ENCODE measurements around the gene PDE4D.

Gene PDE4D

DNA sequence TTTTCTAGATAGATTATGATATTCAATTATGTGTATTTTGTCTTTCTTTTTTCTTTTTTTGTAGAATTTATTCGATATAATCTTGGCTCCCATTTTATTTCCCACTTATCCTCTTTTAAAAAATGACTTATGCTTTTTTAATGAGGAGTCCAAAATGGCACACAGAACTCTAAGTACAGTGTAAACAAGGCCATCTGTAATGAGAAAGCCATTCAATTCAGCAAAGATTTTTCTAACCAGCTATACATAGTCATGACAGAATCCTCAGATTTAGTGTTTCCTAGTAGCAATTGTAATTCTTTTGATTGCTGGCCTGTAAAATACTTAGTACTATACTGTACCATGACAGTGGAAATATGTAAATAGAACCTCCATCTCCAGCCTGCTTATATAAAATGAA lies 659.3 kb downstream of the PDE4D start:
- H3K27ac ChIP-seq (replicated peaks) = no peak overlapping the region
- DNase-seq (ENCODE audit: low read depth in 1 of 2, low spot score in 1 of 2) = no peak
- no peak overlapping the region for H3K4me3 ChIP-seq (replicated peaks; ENCODE audit: insufficient read depth, low read length)
- TF ChIP-seq, protein P1, sequence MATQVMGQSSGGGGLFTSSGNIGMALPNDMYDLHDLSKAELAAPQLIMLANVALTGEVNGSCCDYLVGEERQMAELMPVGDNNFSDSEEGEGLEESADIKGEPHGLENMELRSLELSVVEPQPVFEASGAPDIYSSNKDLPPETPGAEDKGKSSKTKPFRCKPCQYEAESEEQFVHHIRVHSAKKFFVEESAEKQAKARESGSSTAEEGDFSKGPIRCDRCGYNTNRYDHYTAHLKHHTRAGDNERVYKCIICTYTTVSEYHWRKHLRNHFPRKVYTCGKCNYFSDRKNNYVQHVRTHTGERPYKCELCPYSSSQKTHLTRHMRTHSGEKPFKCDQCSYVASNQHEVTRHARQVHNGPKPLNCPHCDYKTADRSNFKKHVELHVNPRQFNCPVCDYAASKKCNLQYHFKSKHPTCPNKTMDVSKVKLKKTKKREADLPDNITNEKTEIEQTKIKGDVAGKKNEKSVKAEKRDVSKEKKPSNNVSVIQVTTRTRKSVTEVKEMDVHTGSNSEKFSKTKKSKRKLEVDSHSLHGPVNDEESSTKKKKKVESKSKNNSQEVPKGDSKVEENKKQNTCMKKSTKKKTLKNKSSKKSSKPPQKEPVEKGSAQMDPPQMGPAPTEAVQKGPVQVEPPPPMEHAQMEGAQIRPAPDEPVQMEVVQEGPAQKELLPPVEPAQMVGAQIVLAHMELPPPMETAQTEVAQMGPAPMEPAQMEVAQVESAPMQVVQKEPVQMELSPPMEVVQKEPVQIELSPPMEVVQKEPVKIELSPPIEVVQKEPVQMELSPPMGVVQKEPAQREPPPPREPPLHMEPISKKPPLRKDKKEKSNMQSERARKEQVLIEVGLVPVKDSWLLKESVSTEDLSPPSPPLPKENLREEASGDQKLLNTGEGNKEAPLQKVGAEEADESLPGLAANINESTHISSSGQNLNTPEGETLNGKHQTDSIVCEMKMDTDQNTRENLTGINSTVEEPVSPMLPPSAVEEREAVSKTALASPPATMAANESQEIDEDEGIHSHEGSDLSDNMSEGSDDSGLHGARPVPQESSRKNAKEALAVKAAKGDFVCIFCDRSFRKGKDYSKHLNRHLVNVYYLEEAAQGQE (IDR thresholded peaks at IDR 0.05; ENCODE audit: insufficient replicate concordance, low read depth) = no peak
- TF ChIP-seq, protein P2, sequence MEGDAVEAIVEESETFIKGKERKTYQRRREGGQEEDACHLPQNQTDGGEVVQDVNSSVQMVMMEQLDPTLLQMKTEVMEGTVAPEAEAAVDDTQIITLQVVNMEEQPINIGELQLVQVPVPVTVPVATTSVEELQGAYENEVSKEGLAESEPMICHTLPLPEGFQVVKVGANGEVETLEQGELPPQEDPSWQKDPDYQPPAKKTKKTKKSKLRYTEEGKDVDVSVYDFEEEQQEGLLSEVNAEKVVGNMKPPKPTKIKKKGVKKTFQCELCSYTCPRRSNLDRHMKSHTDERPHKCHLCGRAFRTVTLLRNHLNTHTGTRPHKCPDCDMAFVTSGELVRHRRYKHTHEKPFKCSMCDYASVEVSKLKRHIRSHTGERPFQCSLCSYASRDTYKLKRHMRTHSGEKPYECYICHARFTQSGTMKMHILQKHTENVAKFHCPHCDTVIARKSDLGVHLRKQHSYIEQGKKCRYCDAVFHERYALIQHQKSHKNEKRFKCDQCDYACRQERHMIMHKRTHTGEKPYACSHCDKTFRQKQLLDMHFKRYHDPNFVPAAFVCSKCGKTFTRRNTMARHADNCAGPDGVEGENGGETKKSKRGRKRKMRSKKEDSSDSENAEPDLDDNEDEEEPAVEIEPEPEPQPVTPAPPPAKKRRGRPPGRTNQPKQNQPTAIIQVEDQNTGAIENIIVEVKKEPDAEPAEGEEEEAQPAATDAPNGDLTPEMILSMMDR (IDR thresholded peaks at IDR 0.05; ENCODE audit: insufficient read depth, low read length) = no peak
- TF ChIP-seq GABPA (IDR thresholded peaks at IDR 0.05; ENCODE audit: low read depth) (no peak), POLR2AphosphoS5 (IDR thresholded peaks at IDR 0.05; ENCODE audit: low read depth) (no peak), SPI1 (IDR thresholded peaks at IDR 0.05; ENCODE audit: borderline replicate concordance, low read depth) (no peak)
- no peaks in the 10 kb centered on the region for H3K27me3 ChIP-seq (ENCODE audit: insufficient read depth, poor library complexity, severe bottlenecking)

DNA sequence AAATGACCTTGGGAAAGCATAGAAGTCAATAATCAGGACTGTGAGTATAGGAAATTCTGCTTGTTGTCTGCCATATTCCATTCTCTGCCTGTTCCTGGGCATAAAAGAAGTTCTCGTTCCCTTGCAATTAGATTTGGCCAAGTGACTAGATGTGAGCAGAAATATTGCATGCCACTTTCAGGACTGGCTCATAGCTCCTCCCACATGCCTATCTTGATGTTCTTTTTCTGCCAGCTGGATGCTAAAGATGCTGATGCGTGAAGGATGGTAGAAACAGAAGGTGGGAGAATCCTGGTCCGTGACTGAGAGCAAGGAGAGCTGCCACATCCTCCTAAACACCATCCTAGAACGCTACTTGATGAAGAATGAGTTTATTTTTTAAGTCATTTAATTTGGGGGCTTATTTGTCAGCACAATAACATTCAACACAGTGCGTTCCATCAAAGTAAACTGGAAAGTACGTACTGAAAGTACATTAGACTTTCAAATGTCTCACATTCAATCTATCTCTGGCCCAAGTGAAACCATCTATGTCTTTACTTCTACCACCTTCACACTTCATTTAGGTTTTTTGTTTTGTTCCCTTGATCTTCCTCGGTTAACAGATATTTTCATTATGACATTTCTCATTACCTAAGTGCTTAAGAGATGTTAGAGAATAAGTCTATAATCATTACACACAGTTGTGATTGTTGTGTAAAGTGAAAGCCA lies 662.1 kb downstream of the PDE4D start:
- no peak overlapping the region for H3K27ac ChIP-seq (replicated peaks)
- DNase-seq (ENCODE audit: low read depth in 1 of 2, low spot score in 1 of 2) = no peak
- TF ChIP-seq, protein P1 (IDR thresholded peaks at IDR 0.05; ENCODE audit: insufficient replicate concordance, low read depth) = no peak
- TF ChIP-seq, protein P2 (IDR thresholded peaks at IDR 0.05; ENCODE audit: insufficient read depth, low read length) = no peak
- no peak for TF ChIP-seq SPI1 (IDR thresholded peaks at IDR 0.05; ENCODE audit: borderline replicate concordance, low read depth)
- no peak for TF ChIP-seq POLR2AphosphoS5 (IDR thresholded peaks at IDR 0.05; ENCODE audit: low read depth)
- no peak for TF ChIP-seq GABPA (IDR thresholded peaks at IDR 0.05; ENCODE audit: low read depth)
- no peaks in the 10 kb centered on the region for H3K27me3 ChIP-seq (ENCODE audit: insufficient read depth, poor library complexity, severe bottlenecking)
- H3K4me3 ChIP-seq (replicated peaks; ENCODE audit: insufficient read depth, low read length) = no peak overlapping the region

DNA sequence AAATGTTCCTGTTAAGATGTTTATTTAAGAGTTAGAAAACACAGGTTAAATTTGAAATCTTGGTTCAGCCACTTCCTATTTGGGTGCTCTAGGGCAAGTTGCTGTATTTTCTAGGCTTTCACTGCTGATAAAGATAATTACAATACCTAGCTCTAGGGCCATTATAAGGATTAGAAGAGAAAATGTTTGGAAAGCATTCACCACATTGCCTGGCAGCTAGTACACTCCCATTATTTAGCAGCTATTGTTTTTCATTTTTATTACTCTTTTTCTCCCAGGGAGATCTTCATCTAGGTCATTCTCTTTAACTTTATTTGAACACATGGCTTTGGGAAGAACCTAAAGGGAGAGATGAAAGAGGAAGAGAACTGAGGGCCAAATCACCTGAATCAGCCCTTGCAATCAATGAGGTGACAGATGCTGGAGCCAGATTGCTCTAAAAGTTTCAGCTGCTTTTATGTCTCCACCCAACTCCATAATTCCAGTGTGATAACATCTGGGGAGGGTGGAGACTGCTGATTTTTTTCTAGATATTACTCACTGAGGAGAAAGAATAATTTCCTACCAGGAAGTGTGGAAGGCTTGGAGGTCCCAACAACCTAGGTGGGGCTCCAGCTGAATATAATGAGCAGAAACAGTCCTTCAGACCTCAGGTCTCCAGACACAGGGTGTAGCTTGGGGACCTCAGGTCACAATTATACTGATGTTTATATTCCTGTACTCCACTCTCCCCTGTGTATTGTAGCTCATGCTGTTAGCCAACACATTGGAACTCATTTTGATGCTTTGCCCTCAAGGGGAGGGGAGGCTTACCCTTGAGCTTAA lies 670.6 kb downstream of the PDE4D start:
- no peak for DNase-seq (ENCODE audit: low read depth in 1 of 2, low spot score in 1 of 2)
- Histone ChIP-seq H3K27ac (replicated peaks) (no peak overlapping the region), H3K27me3 (ENCODE audit: insufficient read depth, poor library complexity, severe bottlenecking) (no peaks in the 10 kb centered on the region), H3K4me3 (replicated peaks; ENCODE audit: insufficient read depth, low read length) (no peak overlapping the region)
- TF ChIP-seq, protein P1 (IDR thresholded peaks at IDR 0.05; ENCODE audit: insufficient replicate concordance, low read depth) = no peak
- TF ChIP-seq GABPA (IDR thresholded peaks at IDR 0.05; ENCODE audit: low read depth) = no peak
- TF ChIP-seq, protein P2 (IDR thresholded peaks at IDR 0.05; ENCODE audit: insufficient read depth, low read length) = no peak
- TF ChIP-seq SPI1 (IDR thresholded peaks at IDR 0.05; ENCODE audit: borderline replicate concordance, low read depth) = no peak
- no peak for TF ChIP-seq POLR2AphosphoS5 (IDR thresholded peaks at IDR 0.05; ENCODE audit: low read depth)
